NCI-H226 (cell line): ENCODE results near the gene THAP3.
A peak's percentile ranks its signal among the peaks of the same experiment; 100 is the strongest.
"Not testable (repeated sequence)": the region's sequence is repeated elsewhere in the genome, so short reads cannot be mapped to it uniquely, and the experiment has no call there.

ENCODE experiments used
- DNase-seq: peaks from one replicate; pipeline ENCODE4 v3.0.0-alpha.2; 2015

Gene THAP3

GRCh38 chr1:6591644-6592043, 33.0 kb upstream of the THAP3 start:
- no peak for DNase-seq

DNA sequence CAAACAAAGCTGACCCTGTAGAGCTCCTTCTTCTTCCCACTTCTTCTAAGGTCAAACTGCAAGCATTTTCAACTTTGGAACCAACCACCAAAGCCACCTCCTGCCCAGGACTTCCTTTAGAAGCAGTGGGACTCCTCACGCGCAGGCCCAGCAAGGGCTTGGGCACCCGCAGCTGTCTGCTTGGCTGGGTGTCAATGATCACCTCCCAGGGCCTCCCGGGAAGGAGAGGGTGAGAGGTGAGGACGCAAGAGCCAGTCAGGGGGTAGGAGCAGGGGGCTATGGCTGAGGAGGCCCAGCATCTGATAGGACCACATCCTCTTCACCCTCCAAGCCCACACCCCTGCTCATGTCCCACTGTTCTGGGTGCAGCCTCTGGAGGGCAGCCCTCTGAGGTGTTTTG, 32.2 kb upstream of the THAP3 start:
- DNase-seq, result no peak

GRCh38 chr1:6592865-6593593, 31.6 kb upstream of the THAP3 start:
- no peak for DNase-seq

DNA sequence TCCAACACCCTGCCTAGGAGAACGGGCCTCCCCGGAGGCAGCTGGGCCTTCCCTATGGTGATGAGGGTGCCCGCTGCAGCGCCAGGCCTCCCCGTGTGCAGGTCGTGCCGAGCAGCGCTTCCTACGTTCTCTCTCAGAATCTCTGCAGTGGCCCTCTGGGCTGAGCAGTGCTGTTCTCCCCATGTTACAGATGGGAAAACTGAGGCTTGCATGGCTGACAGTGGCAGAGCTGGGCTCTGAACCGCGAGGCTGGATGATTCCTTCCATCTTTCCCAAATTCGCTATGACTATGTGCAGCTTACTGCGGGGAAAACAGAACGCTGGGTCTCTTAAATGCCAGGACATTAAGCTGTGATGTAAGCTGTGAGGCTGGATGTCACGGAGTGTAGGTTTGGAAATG, 30.9 kb upstream of the THAP3 start:
- DNase-seq, result no peak

DNA sequence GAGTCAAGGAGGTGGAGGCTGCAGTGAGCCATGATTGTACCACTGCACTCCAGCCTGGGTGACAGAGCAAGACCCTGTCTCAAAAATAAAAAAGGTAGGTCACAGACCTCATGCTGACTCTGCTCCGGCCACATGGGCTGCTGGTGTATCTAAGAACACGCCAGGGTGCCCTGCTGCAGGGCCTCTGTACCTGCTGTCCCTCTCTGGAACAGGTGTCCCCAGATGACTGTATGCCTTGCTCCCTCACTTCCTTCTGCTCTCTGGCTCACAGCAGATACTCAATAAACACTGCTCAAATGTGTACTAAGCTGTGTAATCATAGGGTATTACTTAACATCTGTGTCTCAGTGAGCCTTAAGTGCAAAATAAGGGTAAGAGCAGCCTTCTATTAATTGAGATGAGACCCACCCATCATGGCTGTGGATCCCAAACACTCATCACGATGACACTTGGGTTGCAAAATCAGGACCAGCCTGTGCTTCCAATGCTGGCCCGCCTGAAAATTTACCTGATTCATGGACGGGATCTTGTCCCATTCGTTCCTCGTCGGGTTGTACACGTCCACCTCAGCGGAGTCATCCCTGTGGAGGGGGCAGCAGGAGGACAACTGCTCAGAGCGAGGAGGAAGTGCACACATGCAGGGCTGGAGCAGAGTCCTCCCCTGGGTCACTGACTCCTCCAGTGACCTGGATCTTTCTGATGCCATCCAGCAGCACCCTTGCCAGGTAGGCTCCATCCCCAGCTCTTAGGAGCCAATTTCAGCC, 29.5 kb upstream of the THAP3 start:
- no peak for DNase-seq

- no peak for DNase-seq
Observed at GRCh38 chr1:6596351-6596750, 28.3 kb upstream of the THAP3 start.

GRCh38 chr1:6596886-6597776, 27.5 kb upstream of the THAP3 start:
- DNase-seq, result no peak

DNA sequence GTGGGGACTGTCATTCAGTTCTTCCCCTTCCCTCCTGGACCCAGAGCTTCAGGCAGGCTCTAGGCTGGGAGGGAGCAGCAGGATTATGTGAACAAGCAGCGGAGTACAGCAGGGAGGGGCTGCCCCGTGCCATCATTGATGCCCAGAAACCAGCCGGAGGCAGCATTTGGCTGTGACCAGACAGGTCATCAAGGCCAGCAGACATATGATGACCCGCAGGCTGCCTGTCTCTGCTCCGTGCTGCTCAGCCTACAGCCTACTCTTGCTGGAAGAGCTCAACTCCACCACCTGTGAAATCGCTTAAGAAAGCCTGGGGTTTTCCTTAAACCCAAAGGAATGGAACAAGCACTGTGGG, 26.9 kb upstream of the THAP3 start:
- DNase-seq, result no peak

GRCh38 chr1:6599141-6599975, 25.3 kb upstream of the THAP3 start:
- no peak for DNase-seq

DNA sequence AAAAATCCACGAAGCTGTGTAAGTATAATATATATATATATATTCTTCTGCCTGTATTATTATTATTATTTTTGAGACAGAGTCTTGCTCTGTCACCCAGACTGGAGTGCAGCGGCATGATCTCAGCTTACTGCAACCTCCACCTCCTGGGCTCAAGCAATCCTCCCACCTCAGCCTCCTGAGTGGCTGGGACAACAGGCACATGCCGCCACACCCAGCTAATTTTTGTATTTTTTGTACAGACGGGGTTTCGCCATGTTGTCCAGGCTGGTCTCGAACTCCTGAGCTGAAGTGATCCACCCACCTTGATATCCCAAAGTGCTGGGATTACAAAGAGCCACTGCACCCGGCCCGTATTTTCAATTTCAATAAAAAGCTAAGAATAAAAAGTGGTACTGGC, 24.7 kb upstream of the THAP3 start:
- DNase-seq, result not testable (repeated sequence)

- no peak for DNase-seq
Observed at GRCh38 chr1:6600410-6601048, 24.1 kb upstream of the THAP3 start.

DNA sequence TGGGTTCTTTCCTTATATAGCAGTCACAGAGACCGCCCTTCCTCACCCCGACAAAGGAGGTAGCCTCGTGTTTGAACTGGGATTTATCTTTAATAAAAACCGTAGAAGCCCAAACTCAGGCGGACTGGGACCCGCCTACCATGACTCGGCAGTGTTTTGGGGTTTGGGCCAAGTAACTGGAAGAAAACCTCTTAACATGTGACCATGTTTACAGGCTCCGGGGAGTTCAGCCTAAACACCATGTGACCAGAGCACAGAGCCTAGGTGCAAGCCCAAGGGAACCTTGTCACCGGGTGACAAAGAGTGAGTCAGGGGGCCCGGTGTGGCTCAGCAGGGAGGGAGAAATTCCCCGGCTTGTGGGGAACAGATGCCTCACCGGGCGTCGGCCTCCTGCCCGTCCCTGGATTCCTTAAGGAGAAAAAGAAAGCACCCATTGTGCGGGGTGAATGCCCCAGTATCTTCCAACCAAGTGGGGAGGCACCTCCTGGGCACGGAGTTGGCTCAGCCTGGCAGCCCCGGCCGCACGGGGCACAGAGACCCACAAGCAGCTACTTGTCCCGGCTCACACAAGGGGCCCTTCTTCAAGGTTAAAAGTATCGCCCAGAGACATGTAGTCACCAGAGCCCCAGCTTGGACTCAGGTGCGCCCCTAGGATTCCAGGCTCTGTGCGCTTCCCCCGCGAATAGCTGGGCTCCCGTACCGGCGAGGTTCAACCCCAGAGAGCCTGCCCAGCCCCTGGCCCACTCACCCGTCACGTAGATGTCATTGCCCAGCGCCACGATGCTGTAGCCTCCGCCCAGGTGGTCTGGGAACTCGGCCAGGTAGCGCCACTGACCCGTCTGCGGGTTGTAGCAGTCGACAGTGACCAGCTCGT, 23.4 kb upstream of the THAP3 start:
- peak; percentile 74 for DNase-seq

GRCh38 chr1:6601923-6602668, 22.6 kb upstream of the THAP3 start:
- no peak for DNase-seq

DNA sequence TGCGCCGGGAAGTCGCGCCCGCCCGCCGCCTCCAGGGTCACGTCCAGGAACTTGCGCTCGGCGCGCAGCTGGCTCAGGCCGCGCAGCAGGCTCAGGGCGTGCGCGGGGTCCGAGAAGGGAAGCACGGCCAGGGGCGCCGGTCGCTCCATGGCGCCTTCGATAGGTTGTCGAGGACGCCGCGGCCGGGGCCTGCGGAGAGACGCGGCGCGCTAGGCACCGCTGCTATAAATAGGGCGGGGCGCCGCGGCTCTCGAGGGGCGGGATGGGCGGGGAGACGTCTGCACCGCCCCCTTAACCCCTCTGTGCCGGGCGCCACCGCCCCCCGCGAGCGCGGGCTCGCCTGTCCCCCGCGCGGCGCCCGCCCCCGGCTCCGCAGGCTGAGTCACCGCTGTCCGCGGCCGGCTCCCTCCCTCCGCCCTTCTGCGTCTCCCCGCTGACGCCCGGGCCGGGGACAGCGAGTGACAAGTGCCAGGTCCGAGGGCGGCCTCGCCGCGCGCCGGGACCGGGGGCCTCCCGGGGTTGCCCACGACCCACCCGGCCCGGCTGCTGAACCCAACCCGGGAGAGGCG, 21.9 kb upstream of the THAP3 start, which contains the start of gene KLHL21:
Gene KLHL21 (minus strand): TSS at position 201 of the 569 bp plus-strand sequence. CDS start 52 bp downstream, at position 149.
- peak; percentile 68 for DNase-seq

- no peak for DNase-seq
Observed at GRCh38 chr1:6603238-6603914, 21.3 kb upstream of the THAP3 start.

DNA sequence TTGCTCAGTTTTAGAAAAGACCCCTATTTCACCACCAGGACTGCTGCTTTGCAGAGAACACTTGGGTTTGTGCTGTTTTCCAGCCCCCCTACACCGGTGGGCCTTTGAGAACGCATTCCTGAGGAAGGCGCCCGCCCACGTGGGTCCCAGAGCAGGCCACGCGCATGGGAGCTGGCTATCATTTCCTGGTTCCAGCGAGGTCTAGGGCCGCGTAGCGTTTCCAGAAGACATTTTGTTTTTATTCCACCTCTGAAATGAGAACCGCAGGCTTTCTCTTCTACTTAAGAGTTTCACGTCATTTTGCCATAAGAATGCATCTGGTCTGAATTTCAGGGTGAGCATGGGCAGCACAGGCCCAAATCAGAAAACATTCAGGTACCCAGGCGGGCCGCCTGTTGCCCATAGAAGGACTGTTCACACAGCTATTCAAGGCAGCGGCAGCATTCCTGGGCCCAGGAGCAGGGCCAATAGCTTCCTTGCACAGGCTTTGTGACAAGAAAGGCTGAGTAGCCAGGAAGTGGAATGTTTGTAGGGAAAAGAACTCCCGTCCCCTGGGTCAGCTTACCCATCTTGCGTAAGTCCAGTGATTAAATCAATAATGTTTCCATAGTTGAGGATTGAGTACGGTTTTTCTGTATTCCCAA, 20.6 kb upstream of the THAP3 start:
- DNase-seq, result no peak

DNA sequence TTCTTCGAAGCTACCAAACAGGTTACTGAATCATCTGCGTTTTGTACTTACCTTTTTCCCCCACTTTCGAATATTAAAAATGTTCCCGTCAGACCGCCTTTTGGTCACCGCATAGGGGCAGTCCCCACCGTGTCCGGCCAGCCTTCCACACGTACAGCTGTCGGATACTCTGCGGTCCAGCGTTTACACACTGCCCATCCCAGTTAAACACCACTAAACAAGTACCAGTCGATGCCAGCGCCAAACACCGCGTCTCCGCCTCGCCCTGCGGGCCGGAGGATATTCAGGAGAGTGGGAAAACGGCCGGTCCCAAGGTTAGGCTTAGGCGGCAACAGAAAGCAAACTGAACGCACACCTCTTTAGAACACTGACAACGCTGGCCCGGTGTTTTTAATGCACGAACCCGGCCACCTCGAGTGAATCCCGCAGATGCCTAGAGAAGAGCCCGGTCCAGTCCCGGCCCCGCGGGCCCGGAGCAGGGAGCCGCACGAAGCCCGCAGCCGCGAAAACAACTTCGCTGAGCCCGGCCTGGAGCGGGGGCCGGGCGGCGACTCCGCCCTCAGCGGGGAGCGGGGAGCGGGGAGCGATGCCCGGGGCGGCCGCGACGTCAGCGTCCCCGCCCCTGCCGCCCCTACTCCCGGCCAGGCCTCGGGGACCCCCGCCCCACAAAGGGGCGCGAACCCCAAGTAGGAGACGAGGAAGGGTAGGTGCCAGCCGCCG, 11.9 kb upstream of the THAP3 start:
- peak; percentile 35 for DNase-seq
